T-helper 2 cell (primary cell): ENCODE measurements around the gene C1orf167.

Experiments used
- DNase-seq, 5 experiments: peaks; one replicate each; pipeline versions ENCODE4 v3.0.0 to v3.0.0-alpha.2; 2012 to 2022
- total RNA-seq, 2 donors: gene quantifications; one replicate each; lab custom pipeline; 2026; lab: John Stamatoyannopoulos, UW

The C1orf167 gene
- 0 to 0.07 reads per million in 2 donors for total RNA-seq

DNA sequence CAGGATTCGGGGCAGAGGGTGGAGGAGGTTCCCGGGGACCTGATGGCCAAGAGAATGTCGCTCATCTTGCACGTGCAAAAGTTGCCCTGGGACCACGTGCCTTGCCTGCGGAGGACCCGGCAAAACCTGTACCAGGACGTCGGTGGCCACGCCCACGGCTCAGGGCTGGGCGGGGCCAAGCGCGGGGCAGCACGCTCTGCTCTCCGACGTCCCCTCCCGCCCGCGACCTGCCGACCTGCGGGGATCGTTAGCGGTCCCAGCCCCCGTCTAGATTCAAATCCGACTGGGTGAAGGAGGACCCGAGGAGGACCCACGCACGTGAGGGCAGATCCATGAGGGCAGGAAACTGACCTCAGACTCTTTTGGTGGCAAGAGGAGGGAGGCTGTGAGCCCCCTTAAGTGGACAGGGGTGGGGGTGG, at the start of gene C1orf167:
TSS of gene C1orf167 (plus strand) at position 206 of the 419 bp plus-strand sequence. CDS start 2,208 bp downstream, outside the sequence.
- peak in 1 of 5 experiments; percentile 31 for DNase-seq

DNA sequence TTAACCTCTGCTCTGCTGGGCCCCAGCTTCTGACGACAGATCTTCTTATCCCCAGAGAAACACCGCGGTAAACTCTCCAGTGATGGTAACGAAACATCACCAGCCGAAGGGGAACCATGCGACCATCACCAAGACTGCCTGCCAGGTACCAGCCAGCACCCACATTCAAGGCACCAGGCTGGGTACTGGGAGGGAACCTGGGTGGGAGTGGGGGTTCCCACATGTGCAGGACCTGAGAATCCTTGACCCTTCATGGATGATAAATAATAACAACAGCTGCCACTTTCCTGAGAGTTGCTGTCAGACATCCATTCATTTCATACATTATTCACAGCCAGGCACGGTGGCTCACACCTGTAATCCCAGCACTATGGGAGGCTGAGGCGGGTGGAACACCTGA, 49.7 kb upstream of the C1orf167 start:
- no peak for DNase-seq

DNA sequence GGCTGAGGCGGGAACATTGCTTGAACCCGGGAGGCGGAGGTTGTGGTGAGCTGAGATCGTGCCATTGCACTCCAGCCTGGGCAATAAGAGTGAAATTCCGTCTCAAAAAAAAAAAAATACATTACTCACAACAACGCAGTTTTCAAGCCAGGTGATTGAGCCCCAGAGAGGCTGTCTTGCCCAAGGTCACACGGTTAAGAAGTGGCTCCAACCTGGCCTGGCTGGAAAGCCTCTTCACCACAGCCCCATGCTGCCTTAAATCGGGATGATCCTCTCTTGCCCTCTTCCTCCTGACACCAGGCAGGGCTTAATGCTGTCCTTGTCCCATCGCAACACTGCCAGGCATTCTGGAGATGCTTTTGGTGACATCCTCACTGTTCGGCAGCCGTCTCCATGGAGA, 48.9 kb upstream of the C1orf167 start:
- DNase-seq: no peak

- no peak for DNase-seq
These were observed 47.0 kb upstream of the C1orf167 start for GRCh38 chr1:11714831-11715575.

DNA sequence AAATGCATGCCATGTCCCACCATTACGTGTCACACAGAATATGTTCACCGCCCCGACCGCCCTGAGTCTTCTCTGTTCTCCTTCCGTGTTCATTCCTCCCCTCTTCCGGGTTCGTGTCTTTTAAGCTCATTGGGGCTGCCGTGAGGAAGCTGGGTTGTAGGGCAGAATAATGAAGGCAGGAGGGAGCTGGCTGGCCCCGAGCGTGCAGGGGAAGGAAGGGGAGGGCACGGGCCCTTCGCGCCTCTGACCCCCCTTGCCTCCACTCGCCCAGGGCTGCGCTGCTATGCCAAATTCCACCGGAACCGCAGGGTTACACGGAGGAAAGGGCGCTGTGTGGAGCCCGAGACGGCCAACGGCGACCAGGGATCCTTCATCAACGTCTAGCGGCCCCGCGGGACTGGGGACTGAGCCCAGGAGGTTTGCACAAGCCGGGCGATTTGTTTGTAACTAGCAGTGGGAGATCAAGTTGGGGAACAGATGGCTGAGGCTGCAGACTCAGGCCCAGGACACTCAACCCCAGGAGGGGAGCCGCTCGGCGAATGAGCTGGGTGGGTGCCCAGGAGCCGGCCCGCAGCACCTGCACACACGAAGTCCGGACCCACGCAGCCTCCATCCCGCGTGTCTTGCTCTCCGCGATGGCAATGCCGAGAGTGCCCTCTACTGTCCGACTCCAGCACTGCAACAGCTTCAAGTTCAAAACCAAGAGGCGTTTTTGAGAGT, 42.5 kb upstream of the C1orf167 start:
- DNase-seq: peak; percentile 71 to 90 (median 77)

DNA sequence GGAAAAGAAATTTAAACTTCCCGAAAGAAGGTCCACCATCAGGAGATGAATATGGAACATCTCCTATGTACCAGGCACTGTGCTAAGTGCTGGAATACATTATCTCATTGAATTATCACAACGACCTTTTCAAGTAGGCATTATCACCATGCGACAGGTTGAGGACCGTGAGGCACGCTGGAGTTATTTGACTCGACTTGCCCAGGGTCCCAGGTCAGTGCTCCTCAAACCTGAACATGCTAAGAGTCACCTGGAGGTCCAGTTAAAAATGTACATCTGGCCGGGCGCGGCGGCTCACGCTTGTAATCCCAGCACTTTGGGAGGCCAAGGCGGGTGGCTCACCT, 42.0 kb upstream of the C1orf167 start:
- DNase-seq: no peak

- DNase-seq: no peak
These were observed 41.5 kb upstream of the C1orf167 start for GRCh38 chr1:11720525-11720924.

- no peak for DNase-seq
These were observed 40.7 kb upstream of the C1orf167 start for GRCh38 chr1:11721311-11721710.

- DNase-seq: no peak
These were observed 39.5 kb upstream of the C1orf167 start for GRCh38 chr1:11722538-11722937.

DNA sequence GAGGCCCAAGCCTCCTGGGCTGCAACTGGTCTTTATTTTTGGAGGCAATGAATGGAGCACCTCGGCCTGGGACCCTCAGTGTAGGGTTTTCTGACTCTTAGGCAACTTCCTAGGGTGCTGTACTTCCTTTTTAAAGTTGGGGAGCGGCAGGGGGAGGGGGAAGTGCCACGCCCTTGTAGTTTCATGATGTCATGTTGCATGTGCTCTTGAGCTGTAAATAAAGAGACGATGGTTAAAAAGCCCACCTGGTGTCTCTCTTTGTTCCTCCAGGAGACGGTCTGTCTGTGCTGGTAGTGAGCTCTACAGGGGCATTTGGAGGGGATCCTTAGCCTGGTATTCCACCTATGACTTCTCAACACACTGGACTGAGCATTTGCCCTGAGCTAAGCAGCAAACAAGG, 36.4 kb upstream of the C1orf167 start:
- no peak for DNase-seq

DNA sequence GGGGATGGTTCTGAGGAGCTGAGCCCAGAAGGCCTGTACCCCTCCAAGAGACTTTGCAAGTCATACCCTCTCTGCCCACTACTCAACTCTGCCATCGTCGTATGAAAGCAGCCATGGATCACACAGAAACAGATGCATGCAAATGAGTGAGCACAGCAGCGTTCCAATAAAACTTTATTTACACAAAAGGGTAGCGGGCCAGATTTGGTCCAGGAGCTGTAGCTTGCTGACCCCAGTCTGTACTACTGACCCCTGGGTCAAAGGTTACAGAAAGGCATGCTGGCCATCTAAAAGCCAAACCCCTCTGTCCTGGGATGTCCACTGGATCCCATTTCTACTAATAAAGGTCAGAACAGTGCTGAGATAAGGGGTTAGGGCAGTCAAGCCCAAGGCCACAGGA, 34.9 kb upstream of the C1orf167 start:
- no peak for DNase-seq

DNA sequence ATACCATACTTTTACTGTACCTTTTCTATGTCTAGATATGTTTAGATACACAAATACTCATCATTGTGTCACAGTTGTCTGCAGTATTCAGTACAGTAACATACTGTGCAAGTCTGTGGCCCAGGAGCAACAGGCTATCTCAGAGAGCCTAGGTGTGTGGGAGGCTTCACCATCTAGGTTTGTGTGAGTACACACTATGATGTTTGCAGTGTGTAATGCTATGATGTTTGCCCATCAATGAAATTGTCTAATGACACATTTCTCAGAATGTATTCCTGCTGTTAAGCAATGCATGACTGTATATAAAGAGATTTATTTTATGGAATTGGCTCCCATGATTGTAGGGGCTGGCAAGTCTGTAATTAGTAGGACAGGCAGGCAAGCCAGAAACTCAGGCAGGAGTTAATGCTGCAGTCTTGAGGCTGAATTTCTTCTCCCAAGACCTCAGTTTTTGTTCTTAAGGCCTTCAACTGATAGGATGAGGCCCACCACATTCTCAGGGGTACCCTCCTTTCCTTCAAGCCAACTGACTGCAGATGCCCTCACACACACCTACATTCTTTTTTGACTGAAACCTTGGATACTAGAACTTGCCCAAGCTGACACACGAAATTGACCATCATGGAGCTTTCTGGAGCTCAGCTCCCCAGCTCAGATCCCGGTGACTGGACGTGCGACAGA, 33.7 kb upstream of the C1orf167 start:
- no peak for DNase-seq

DNA sequence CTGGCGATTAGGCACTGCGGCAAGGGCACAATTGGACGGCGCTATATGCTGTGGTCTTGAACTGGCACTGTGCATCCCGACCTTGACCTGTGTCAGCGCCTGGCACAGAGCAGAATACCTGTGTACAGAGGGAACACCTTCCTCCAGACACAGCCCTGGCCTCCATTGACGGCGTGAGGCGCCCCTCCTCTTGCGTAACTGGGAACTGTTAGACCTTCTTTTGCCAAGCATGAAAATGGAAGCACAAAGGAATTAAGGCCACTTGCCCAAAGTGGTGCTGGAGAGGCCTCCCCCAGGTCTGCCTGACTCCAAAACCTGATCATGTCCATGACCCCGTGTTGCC, 32.9 kb upstream of the C1orf167 start:
- DNase-seq: no peak

- no peak for DNase-seq
These were observed 32.2 kb upstream of the C1orf167 start for GRCh38 chr1:11729498-11730428.

DNA sequence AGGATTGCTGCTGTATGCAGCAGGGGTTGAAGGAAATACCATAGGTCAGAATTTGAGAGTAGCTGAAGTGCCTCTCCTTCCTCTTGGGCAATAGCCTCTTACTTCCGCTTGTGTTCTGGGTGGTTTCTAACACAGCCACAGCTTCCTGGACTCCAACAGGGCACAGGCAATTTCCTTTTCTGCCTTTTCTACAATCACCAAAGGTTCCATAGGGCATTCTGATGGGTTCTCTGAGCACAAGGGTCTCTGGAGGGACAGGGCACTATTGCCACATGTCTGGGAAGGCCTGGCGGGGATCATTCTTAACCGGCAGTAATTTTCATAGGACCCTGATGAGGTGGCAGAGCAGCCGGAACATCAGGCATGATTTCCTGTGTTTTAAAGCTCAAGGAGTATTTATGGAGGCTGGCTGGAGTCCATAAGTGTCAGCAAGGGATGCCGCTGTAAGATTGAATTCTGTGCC, 31.5 kb upstream of the C1orf167 start:
- peak in 3 of 5 experiments; percentile 22 to 87 (median 59) for DNase-seq

DNA sequence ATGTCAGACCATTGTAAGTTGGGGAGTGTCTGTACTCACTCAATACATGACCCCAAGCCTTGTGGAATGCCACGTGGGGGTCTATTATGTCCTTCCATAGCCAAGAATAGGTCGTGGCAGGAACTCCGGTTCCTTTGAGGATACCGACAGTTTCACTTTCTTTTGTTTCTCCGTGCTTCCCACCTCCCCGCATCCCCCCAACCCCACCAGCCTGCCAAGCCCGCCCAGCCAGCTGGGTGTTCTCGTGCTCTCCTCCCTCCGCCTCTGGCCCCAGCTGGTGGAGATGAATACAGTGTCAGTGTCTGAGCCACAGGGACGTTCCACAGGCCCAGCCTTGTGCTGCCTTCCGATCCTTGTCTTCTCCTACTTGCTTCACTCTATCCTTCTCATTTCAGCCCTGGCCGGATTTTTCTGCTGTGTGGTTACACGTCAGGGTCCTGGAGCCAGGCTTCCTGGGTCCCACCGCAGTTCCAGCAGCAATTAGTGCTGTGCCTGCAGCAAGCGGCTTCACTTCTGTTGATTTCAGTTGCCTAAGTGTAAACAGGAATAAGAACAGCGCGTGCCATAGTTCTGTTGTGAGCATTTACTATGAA, 30.2 kb upstream of the C1orf167 start:
- no peak for DNase-seq

DNA sequence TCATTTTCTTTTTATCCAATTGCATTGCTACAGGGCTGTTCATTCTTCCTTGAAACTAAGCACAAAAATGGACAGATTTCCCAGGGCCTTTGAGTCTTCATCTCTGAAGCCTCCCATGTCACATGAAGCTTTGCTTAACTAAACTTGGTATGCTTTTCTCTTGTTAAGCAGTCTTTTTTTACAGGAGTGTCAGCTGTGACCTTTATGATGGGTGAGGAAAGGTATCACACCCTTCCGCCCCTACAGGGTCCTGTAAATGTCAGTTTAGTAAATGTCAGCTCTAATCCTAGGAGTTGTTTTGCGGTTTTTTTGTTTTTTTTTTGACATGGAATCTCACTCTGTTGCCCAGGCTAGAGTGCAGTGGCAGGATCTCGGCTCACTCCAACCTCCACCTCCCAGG, 28.7 kb upstream of the C1orf167 start:
- DNase-seq: no peak

GRCh38 chr1:11735531-11735853, 26.5 kb upstream of the C1orf167 start:
- no peak for DNase-seq

GRCh38 chr1:11735854-11736745, 25.9 kb upstream of the C1orf167 start, which contains the start of gene AGTRAP:
AGTRAP (plus strand) TSS chr1:11736136; CDS start chr1:11736209, 73 bp downstream.
- DNase-seq: peak; percentile 70 to 91 (median 81)

DNA sequence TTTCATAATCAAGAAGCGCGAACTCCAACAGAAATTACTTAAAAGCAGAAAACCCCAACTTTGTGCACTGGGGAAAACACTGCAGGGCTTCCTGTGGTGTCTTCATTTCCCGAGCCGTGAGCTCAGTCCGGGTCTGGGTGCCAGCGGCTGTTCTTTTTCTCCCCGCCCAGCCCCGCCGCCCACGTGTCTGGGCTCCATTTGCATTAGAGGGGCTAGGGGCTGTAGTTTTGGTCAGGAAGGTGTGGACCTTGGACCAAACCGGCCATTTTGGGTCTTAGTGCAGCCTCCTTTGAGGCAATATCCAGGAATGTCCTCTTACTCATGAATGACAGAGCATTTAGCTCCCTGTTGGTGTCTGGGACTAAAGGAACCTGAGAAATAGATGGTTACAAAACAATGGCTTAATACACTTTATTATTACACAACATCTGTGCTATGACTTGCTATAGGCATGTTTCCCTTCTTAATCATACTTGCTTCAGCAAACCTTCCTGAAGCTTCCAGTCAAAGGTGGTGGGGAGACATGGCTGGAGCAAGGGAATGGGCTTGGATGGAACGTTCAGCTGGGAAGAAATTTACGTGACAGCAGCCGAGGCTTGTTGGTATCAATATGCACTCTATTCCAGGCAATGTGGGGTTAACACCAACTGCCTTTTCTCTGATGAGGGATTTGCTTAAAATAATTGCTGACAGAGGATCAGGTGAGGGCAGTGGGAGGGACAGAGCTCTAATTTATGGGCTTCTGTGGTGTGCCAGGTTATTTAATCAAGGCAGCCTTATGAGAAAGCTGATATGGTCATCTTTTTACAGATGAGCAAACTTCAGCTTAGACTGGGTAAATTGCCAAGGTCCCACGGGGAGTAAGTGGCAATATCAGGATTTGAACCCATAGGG, 25.0 kb upstream of the C1orf167 start:
- peak; percentile 7 to 59 (median 24) for DNase-seq
